ENCODE measurements around the gene SDCCAG8.

The SDCCAG8 gene

DNA sequence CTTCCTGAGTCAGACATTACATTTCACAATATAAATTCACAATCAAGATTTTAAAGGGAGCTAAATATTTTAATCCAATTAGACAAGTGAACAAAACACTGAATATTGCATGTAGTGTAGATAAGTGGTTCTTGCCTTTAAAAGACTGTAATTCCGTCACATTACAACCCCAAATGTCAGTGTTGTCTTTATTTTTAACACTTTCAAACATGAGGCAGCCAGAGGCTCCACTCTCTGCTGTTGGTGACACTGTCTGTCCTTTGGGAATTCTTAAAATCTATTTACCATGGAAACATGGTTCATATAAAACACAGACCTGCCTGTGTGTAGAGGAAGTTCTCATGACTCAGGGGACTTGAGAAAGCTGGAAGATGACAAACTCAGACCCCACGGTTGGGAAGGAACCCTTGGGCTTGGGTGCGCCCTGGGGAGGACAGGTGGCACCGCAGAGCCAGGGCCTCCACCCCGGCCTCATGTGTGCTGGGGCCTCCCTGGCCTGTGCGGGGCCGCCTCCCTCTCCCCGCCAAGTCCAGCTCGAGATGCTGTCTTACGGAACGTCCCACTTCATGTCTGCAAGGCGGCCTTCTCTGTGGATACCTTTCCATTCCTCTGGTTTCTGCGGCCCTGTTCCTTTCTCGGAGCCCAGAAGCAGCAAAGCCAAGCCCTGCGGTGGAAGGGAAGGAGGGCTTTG lies 239.0 kb downstream of the SDCCAG8 start:
- peaks cover 2% of the 10 kb centered on the region for H3K4me1 Mint-ChIP-seq (ENCODE audit: low read depth)
- no peaks in the 10 kb centered on the region for H3K27me3 Mint-ChIP-seq (ENCODE audit: low read depth)
- no peaks in the 10 kb centered on the region for H3K9me3 Mint-ChIP-seq
- no peak overlapping the region for H3K27ac Mint-ChIP-seq
- no peaks in the 10 kb centered on the region for H3K36me3 Mint-ChIP-seq (ENCODE audit: low read depth)
- H3K4me3 Mint-ChIP-seq = no peak overlapping the region

DNA sequence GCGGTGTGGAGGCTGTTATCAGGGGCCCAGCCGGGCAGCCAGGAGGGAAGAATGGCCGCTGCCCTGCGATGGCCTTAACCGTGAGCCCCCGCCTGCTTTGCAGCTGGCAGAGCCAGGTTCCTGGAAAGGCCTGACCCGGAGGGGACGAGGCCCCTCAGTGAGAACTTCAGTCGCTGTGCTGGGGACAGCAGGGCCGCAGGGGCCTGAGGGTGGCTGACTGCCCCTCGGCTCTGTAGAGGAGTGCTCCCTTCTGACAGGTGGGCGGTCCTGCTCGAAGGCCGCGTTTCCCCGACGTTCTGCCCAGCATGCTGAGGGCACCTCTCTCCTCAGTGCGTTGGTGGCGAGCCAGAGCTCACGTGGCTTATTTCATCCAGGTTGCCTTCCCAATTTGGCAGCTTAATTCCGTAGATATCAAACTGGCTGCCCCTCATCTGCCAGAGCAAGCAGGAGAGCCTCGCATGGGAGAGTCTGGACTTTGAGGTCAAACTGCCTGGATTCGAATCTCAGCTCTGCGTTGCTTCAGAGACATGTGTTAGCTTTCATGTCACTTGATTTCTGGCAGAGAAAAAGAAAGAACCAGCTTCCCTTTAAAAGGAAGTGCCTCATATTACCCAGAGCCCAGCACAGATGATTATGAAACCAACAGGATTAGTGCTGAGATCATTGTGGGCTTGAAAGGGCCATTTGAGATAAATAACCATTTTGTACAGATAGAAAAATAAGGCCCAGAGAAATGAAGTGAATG lies 239.8 kb downstream of the SDCCAG8 start:
- H3K4me1 Mint-ChIP-seq (ENCODE audit: low read depth) = peaks cover 2% of the 10 kb centered on the region
- H3K36me3 Mint-ChIP-seq (ENCODE audit: low read depth) = no peaks in the 10 kb centered on the region
- no peak overlapping the region for H3K27ac Mint-ChIP-seq
- H3K4me3 Mint-ChIP-seq = no peak overlapping the region
- H3K27me3 Mint-ChIP-seq (ENCODE audit: low read depth) = no peaks in the 10 kb centered on the region
- H3K9me3 Mint-ChIP-seq = no peaks in the 10 kb centered on the region

DNA sequence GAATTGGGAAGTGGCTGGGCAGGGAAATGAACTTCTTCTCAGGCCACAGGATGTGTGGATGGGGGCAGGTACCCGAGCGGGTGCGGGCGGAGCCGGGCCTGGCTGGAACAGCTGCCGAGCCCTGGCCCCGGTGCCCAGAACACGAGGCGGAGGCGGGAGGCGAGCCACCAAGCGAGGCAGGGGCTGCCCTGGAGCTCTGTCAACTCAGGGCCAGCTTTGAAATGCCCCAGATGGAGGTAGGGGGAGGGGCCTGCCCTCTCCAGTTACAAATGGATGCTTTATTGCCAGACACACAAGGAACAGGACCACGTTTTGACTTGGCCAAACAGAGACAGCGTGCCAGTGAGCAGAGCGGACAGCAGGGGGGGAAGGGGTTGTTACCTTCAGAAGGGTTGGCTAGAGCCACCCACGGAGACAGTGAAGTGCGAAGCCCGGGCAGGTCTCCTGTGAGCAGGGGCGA lies 240.4 kb downstream of the SDCCAG8 start:
- no peak overlapping the region for H3K4me3 Mint-ChIP-seq
- H3K27me3 Mint-ChIP-seq (ENCODE audit: low read depth) = no peaks in the 10 kb centered on the region
- peaks cover 2% of the 10 kb centered on the region for H3K4me1 Mint-ChIP-seq (ENCODE audit: low read depth)
- no peaks in the 10 kb centered on the region for H3K9me3 Mint-ChIP-seq
- no peaks in the 10 kb centered on the region for H3K36me3 Mint-ChIP-seq (ENCODE audit: low read depth)
- no peak overlapping the region for H3K27ac Mint-ChIP-seq

DNA sequence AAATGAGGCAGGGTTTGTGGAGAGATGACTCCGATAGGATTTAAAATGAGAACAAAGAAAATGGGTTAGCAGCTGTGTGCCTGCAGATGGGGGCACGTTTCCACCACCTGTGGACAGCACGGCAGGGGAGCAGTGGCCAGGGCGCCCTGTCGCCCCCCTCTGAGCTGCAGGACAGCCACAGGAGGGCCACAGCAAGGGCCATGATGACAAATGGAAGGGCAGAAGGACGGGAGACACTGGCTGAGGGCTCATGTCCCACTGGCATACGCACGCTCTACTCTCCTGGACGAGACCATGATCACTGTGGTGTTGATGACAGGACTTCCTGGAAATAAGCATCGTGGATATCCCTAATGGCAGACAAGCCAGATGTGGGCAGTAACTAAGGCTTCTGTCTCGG lies 241.0 kb downstream of the SDCCAG8 start:
- Mint-ChIP-seq H3K9me3 (no peaks in the 10 kb centered on the region), H3K27ac (no peak overlapping the region), H3K27me3 (ENCODE audit: low read depth) (no peaks in the 10 kb centered on the region), H3K4me1 (ENCODE audit: low read depth) (peaks cover 2% of the 10 kb centered on the region), H3K36me3 (ENCODE audit: low read depth) (no peaks in the 10 kb centered on the region), H3K4me3 (no peak overlapping the region)

DNA sequence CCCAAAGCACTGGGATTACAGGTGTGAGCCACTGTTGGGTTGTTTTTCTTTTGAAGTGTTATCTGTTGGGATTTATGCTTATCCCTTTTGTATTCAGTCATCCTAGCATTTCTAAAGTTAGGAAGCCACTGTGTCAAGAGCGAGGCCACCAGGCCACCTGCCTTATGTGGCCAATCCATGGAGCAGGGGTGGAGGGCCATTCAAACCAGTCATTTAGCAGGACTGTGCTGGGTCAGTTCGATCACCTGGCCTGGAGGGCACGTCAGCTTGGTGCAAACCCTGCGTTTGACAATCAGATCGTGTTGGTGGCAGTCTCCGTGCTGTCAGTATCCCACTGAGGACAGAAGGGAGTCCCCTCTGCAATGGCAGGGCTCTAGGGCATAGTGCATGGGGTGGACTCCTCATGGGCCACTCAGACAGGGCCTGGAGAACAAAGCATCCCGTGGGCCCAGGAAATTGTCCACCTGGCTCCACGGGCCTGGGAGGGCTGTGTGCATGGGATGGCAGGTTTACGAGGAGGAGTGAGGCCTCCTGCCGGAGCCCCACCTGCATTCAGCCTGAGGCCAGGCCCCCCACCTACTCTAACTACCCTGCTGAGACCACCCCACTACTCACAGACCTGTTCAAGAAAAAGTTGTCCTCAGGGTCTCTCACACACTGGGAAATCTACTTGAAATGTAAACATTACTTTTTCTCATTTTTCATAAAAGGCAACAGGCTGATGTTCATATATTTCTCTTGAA lies 242.3 kb downstream of the SDCCAG8 start:
- Mint-ChIP-seq H3K27me3 (ENCODE audit: low read depth) (no peaks in the 10 kb centered on the region), H3K36me3 (ENCODE audit: low read depth) (peaks cover 3% of the 10 kb centered on the region), H3K9me3 (no peaks in the 10 kb centered on the region), H3K27ac (no peak overlapping the region), H3K4me1 (ENCODE audit: low read depth) (peaks cover 4% of the 10 kb centered on the region), H3K4me3 (no peak overlapping the region)

DNA sequence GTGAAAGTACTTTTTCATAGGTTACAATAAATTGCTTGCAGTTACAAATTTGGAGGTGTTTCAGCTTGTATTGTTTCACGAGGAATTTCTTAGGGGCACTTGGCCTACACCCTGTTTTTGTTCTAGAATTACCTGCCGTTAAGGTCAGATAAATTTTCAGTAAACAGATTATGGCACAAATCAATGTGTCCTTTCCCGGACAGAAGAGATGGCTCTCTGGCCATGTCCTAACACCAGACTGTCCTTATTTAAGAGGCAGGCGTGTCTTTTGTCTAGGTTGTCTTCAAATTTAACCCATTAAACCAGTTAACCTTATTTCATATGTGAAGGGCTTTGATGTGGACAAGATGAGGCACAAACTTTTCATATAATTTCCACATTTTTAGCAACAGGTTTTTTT lies 243.4 kb downstream of the SDCCAG8 start:
- Mint-ChIP-seq H3K27me3 (ENCODE audit: low read depth) (no peaks in the 10 kb centered on the region), H3K9me3 (no peaks in the 10 kb centered on the region), H3K36me3 (ENCODE audit: low read depth) (peaks cover 4% of the 10 kb centered on the region), H3K4me1 (ENCODE audit: low read depth) (peaks cover 4% of the 10 kb centered on the region), H3K27ac (no peak overlapping the region), H3K4me3 (no peak overlapping the region)

DNA sequence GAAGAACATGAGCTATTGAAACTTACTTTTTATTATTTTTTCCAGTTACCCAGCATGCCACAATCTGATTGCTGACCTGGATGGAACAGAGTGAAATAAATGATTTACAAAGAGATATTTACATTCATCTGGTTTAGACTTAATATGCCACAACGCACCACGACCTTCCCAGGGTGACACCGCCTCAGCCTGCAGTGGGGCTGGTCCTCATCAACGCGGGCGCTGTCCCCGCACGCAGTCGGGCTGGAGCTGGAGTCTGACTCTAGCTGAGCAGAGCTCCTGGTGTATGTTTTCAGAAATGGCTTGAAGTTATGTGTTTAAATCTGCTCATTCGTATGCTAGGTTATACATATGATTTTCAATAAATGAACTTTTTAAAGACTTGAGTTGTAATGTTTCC lies 243.9 kb downstream of the SDCCAG8 start:
- H3K36me3 Mint-ChIP-seq (ENCODE audit: low read depth) = peaks cover 4% of the 10 kb centered on the region
- no peak overlapping the region for H3K27ac Mint-ChIP-seq
- no peak overlapping the region for H3K4me3 Mint-ChIP-seq
- H3K4me1 Mint-ChIP-seq (ENCODE audit: low read depth) = peaks cover 4% of the 10 kb centered on the region
- no peaks in the 10 kb centered on the region for H3K27me3 Mint-ChIP-seq (ENCODE audit: low read depth)
- H3K9me3 Mint-ChIP-seq = no peaks in the 10 kb centered on the region

DNA sequence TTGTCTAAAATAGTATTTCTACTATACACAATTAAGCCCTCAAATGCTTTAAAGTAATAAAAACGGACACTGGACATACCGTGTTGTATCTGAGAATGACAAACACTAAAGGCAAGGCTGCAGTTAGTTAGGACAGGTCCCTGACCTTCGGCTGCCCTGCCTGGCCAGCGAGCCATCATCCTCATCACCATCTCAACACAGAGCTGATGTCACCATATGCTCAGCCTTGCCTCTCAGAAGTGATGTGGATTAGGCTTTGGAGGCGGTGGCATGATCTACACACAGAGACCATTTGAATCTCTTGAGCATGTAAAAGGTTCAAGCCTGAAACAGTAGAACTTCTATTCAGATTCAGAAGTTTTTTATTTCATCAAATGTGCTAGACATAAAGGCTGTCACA lies 244.7 kb downstream of the SDCCAG8 start:
- H3K4me3 Mint-ChIP-seq = no peak overlapping the region
- H3K36me3 Mint-ChIP-seq (ENCODE audit: low read depth) = peaks cover 4% of the 10 kb centered on the region
- H3K27ac Mint-ChIP-seq = no peak overlapping the region
- no peaks in the 10 kb centered on the region for H3K9me3 Mint-ChIP-seq
- H3K27me3 Mint-ChIP-seq (ENCODE audit: low read depth) = no peaks in the 10 kb centered on the region
- peaks cover 4% of the 10 kb centered on the region for H3K4me1 Mint-ChIP-seq (ENCODE audit: low read depth)

DNA sequence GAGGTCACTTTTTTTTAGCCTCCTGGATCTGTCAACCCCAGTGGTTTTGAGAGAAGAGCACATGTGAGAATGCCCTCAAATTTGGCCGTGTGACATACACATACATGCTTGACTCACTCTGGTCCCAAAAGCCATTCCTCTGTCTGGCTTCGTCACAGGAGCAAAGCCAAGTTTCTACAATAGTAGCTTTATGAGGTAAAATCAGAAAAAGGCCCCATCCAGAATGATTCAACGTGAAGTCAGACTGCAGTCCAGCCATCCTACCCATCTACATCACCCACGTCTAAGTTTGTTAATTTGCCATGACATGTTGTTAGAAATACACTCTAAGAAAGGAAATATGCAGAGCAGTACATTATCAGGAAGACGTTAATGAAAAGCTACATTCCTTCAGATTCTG lies 245.2 kb downstream of the SDCCAG8 start:
- H3K4me3 Mint-ChIP-seq = no peak overlapping the region
- H3K27ac Mint-ChIP-seq = no peak overlapping the region
- H3K36me3 Mint-ChIP-seq (ENCODE audit: low read depth) = peaks cover 4% of the 10 kb centered on the region
- no peaks in the 10 kb centered on the region for H3K27me3 Mint-ChIP-seq (ENCODE audit: low read depth)
- H3K4me1 Mint-ChIP-seq (ENCODE audit: low read depth) = peaks cover 2% of the 10 kb centered on the region
- H3K9me3 Mint-ChIP-seq = no peaks in the 10 kb centered on the region

DNA sequence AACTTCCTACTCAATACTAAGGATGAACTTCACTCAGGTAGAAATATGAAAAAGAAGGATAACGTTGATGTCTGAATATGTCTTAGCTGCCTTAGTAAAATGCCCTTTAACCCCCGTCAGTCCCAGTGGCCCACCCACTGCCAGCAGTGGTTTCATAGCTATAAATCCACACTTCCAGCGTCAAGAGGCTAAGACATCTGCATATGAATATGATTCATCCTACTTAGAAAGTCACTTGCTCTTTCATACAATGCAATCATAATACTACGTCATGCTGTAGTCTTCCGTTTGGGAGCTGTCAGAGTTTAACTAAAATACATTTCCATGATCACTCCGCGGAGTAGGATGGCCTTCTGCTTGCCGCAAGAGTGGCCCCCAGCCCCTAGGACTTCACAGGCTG lies 247.3 kb downstream of the SDCCAG8 start:
- H3K27me3 Mint-ChIP-seq (ENCODE audit: low read depth) = no peaks in the 10 kb centered on the region
- H3K4me3 Mint-ChIP-seq = no peak overlapping the region
- peaks cover 1% of the 10 kb centered on the region for H3K4me1 Mint-ChIP-seq (ENCODE audit: low read depth)
- H3K36me3 Mint-ChIP-seq (ENCODE audit: low read depth) = peaks cover 4% of the 10 kb centered on the region
- H3K9me3 Mint-ChIP-seq = no peaks in the 10 kb centered on the region
- H3K27ac Mint-ChIP-seq = no peak overlapping the region

DNA sequence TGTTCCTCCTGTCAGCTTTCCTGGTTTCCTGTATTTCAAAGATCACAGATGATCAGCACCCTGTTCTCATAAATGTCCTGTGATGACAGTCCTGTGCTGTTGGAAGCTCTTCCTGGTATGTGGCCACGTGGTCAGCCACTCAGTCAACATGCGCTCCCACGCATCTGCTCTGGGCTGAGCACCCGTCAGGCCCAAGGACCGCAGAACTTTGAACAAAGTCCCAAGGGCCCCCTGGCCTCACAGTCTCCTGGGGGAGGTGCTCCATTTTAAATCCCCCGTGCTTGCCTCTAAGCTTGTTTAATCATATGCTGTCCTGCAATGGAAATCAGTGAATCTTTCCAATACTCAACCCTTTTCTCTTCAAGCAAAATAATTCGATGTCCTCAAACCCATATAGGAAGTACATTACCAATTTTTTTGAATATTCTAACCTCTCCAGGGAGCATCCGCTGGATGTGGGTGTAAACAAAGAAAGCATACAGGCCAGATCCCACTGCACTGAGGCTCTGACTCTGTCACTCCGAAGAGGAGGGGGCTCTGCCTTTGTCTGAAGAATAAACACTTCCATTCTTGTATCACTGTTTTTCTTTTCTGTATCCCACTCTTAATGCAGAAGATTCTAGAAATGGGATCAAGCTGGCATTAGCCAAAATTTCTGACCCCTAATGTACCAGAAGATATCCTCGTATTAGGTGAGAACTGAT lies 250.3 kb downstream of the SDCCAG8 start:
- Mint-ChIP-seq H3K27me3 (ENCODE audit: low read depth) (no peaks in the 10 kb centered on the region), H3K4me1 (ENCODE audit: low read depth) (peaks cover 1% of the 10 kb centered on the region)

DNA sequence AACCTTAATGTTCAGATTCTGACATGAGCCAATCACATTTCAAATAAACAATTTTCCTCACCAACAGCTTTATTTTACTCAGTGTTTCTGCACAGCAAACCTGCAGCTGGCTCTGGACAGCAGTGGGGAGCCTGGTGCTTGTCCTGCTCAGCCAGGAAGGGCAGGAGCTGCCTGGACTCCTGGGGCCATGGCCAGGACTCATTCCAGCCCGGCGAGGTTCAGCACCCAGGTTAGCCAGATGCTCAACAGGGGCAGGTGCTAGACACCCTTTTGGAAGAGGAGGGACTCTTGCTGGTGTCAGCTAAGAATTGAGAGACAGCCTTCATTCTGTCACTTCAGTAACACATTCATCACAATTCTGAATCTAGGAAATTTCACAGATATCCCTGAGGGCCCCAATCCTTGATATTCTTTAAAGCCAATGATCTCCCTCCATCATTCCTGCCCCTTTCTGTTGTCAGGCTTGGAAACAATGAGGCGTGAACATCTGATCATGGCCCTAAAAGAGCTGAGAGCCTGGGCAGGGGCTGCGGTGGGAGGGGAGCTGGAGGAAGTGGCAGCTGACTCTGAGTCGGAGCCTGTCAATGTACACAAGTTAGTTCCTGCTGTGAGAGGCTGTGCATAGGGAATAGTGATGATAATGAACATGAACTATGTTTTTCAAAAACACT lies 251.3 kb downstream of the SDCCAG8 start:
- Mint-ChIP-seq H3K27me3 (ENCODE audit: low read depth) (no peaks in the 10 kb centered on the region), H3K9me3 (no peaks in the 10 kb centered on the region), H3K4me1 (ENCODE audit: low read depth) (peaks cover 1% of the 10 kb centered on the region), H3K4me3 (no peak overlapping the region), H3K36me3 (ENCODE audit: low read depth) (peaks cover 8% of the 10 kb centered on the region), H3K27ac (no peak overlapping the region)

More for the DNA sequence above, 250.3 kb downstream of the SDCCAG8 start:
- Mint-ChIP-seq H3K36me3 (ENCODE audit: low read depth) (peaks cover 8% of the 10 kb centered on the region), H3K4me3 (no peak overlapping the region), H3K9me3 (no peaks in the 10 kb centered on the region), H3K27ac (no peak overlapping the region)

DNA sequence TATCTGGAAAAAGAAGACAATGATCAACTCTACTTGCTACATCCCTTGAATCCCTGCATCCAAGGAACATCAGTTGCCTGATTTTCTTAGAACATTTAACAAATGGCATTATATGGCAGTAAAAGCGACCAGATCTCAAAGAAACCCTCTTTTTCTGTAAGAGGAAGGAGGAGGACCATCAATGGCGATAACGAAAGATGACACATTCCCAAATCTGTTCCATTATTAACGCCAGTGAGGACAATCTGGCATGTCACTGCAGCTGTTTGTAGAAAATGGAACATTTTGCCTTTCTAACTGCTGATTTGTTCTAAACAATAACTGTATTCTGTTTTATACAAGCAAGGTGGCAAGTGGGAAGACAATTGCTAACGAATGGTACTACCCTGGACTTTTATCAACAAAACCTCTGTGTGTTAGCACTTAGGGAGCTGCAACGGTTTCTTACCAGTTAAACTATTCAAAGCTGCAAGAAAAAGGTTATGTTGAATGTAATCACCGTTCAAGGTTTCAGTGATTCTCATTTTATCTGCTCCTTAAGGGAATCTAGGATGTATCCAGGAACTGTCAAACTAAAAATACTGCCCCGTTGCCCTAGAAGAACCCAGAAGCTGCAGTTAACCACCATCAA lies 251.9 kb downstream of the SDCCAG8 start:
- Mint-ChIP-seq H3K27ac (no peak overlapping the region), H3K27me3 (ENCODE audit: low read depth) (no peaks in the 10 kb centered on the region), H3K9me3 (no peaks in the 10 kb centered on the region), H3K4me3 (no peak overlapping the region), H3K4me1 (ENCODE audit: low read depth) (no peaks in the 10 kb centered on the region), H3K36me3 (ENCODE audit: low read depth) (peaks cover 8% of the 10 kb centered on the region)
